Stromal cell of bone marrow (primary cell): ENCODE data around the gene KLK14.

Experiments used
- DNase-seq: peaks from one replicate; pipeline ENCODE4 v3.0.0-alpha.2; 2012; ENCODE audit warnings: low read depth

Gene KLK14

GRCh38 chr19:51086153-51086850 lies 3.6 kb upstream of the KLK14 start:
- no peak for DNase-seq

- DNase-seq, result no peak
Observed at GRCh38 chr19:51084505-51084904, 1.8 kb upstream of the KLK14 start.

GRCh38 chr19:51083783-51084182 lies 1.1 kb upstream of the KLK14 start:
- DNase-seq, result no peak

GRCh38 chr19:51083181-51083580 lies 494 bp upstream of the KLK14 start:
- no peak for DNase-seq

- DNase-seq, result no peak
Observed at GRCh38 chr19:51081476-51081875, 1.2 kb downstream of the KLK14 start.

GRCh38 chr19:51079481-51080110 lies 3.1 kb downstream of the KLK14 start:
- DNase-seq, result no peak

GRCh38 chr19:51078731-51079130 lies 4.0 kb downstream of the KLK14 start:
- DNase-seq, result no peak

- no peak for DNase-seq
Observed at GRCh38 chr19:51078104-51078503, 4.6 kb downstream of the KLK14 start.

GRCh38 chr19:51076631-51077213 lies 6.0 kb downstream of the KLK14 start:
- no peak for DNase-seq

- no peak for DNase-seq
Observed at GRCh38 chr19:51075998-51076397, 6.7 kb downstream of the KLK14 start.

GRCh38 chr19:51071095-51071405 lies 11.6 kb downstream of the KLK14 start:
- no peak for DNase-seq

GRCh38 chr19:51070334-51071094 lies 12.2 kb downstream of the KLK14 start:
- DNase-seq, result no peak

GRCh38 chr19:51066393-51067186 lies 16.1 kb downstream of the KLK14 start:
- DNase-seq, result no peak

- no peak for DNase-seq
Observed at GRCh38 chr19:51065221-51065960, 17.3 kb downstream of the KLK14 start.

GRCh38 chr19:51064534-51065220 lies 18.0 kb downstream of the KLK14 start, which contains the start of gene KLK13:
Gene KLK13 (minus strand): TSS chr19:51065092. CDS start chr19:51065067, 25 bp downstream.
- no peak for DNase-seq

- no peak for DNase-seq
Observed at GRCh38 chr19:51063664-51064063, 19.0 kb downstream of the KLK14 start.

GRCh38 chr19:51060973-51061372 lies 21.7 kb downstream of the KLK14 start:
- no peak for DNase-seq

- no peak for DNase-seq
Observed at GRCh38 chr19:51060336-51060735, 22.4 kb downstream of the KLK14 start.

- DNase-seq, result no peak
Observed at GRCh38 chr19:51059715-51060114, 23.0 kb downstream of the KLK14 start.

GRCh38 chr19:51055866-51056265 lies 26.8 kb downstream of the KLK14 start:
- DNase-seq, result no peak

- DNase-seq, result no peak
Observed at GRCh38 chr19:51047031-51047335, 35.7 kb downstream of the KLK14 start.
